K562 (cell line): Measurements from ENCODE around the gene EPN3. TPM values are rescaled to one million over a fixed set of nuclear protein-coding genes. Genes with fewer than 3 reads are reported as not detected.

Experiments
- AFF4 ChIP-seq: sonication (generic); formaldehyde crosslinking; IDR thresholded peaks from 2 replicates; pipeline ENCODE4 v1.8.0; 2023; ENCODE audit warnings: mild to moderate bottlenecking, missing genetic modification reagents
- CBFB ChIP-seq: sonication (generic); formaldehyde crosslinking; IDR thresholded peaks from 2 replicates; pipeline ENCODE4 v1.4.0; 2020; ENCODE audit warnings: mild to moderate bottlenecking, missing genetic modification reagents
- SMARCE1 ChIP-seq: fragments of 450-650 bp; IDR thresholded peaks from 2 replicates; pipeline ENCODE4 v1.7.1; 2016; ENCODE audit warnings: mild to moderate bottlenecking
- ZFP30 ChIP-seq: fragments of 250-450 bp; sonication (Bioruptor Pico); IDR thresholded peaks from 2 replicates; pipeline ENCODE4 v1.8.0; 2022; ENCODE audit warnings: moderate library complexity, mild to moderate bottlenecking, inconsistent platforms, borderline replicate concordance
- ZNF512 ChIP-seq: IDR thresholded peaks from 2 replicates; pipeline ENCODE4 v1.6.1; 2016; ENCODE audit warnings: missing genetic modification characterization, missing compliant biosample characterization
- polyA plus RNA-seq, 8 experiments: library from polyadenylated mRNA; depleted of rRNA in 4 of 8; stranded (reverse) in 5 of 8; unstranded in 3 of 8; fragments of >200 nt; fragmentation: Nextera tagmentation in 2 of 8; fragmentation: Illumina TruSeq in 1 of 8; extraction: Ambion mirVana in 2 of 8; extraction: Trizol in 1 of 8; gene quantifications; 2 replicates each; pipeline versions ENCODE4 v1.2.1 to v1.2.3, GENCODE V29; 2011 to 2014; ENCODE audit warnings: inconsistent platforms in 1 of 8, missing spikeins in 1 of 8
- total RNA-seq, 7 experiments: library from RNA; depleted of rRNA in 6 of 7; stranded (reverse); fragments of >200 nt in 6 of 7; fragmentation: Illumina TruSeq in 2 of 7; extraction: Trizol in 2 of 7; gene quantifications; 2 replicates each; pipeline versions ENCODE4 v1.2.1 to v1.2.3, GENCODE V29; 2011 to 2021; ENCODE audit warnings: low replicate concordance in 1 of 7
- TF ChIP-seq, protein P1 (sequence below): fragments of 450-650 bp; IDR thresholded peaks from one replicate; pipeline ENCODE4 v1.6.1; 2018; ENCODE audit warnings: mild to moderate bottlenecking, moderate library complexity; ENCODE audit not compliant: partially characterized antibody

Gene EPN3
- total and polyA plus RNA-seq, 9 of the 15 experiments (the other 6 are each of a cell fraction or from before 2014, with no cell fraction given), result 0.16 TPM; not detected in 8

GRCh38 chr17:50547736-50548083 is 15.2 kb downstream of the EPN3 start (continued):
- TF ChIP-seq, protein P1, sequence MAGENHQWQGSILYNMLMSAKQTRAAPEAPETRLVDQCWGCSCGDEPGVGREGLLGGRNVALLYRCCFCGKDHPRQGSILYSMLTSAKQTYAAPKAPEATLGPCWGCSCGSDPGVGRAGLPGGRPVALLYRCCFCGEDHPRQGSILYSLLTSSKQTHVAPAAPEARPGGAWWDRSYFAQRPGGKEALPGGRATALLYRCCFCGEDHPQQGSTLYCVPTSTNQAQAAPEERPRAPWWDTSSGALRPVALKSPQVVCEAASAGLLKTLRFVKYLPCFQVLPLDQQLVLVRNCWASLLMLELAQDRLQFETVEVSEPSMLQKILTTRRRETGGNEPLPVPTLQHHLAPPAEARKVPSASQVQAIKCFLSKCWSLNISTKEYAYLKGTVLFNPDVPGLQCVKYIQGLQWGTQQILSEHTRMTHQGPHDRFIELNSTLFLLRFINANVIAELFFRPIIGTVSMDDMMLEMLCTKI, result no peak
- TF ChIP-seq ZNF512, result no peak
- TF ChIP-seq CBFB (CRISPR knock-in tag), result no peak
- TF ChIP-seq SMARCE1, result no peak
- no peak for TF ChIP-seq AFF4 (CRISPR knock-in tag)
- TF ChIP-seq ZFP30 (CRISPR knock-in tag), result no peak
